ENCODE data around the gene SHMT1. TPM values are rescaled to one million over a fixed set of nuclear protein-coding genes. Genes with fewer than 3 reads are reported as not detected.
"Not testable (repeated sequence)": the region's sequence is repeated elsewhere in the genome, so short reads cannot be mapped to it uniquely, and the experiment has no call there.

The SHMT1 gene
- total RNA-seq, 1 donor from 2014 or later = 65.4 TPM

DNA sequence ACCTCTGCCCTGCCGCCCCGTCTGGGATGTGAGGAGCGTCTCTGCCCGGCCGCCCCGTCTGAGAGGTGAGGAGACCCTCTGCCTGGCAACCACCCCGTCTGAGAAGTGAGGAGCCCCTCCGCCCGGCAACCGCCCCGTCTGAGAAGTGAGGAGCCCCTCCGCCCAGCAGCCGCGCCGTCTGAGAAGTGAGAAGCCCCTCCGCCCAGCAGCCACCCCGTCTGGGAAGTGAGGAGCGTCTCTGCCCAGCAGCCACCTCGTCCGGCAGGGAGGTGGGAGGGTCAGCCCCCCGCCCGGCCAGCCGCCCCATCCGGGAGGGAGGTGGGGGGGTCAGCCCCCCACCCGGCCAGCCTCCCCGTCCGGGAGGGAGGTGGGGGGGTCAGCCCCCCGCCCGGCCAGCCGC, 65.3 kb downstream of the SHMT1 start:
- intact Hi-C loops (cut with micrococcal nuclease) = not testable (repeated sequence)

GRCh38 chr17:18291718-18292540, 71.4 kb downstream of the SHMT1 start:
- intact Hi-C loops (cut with micrococcal nuclease) = no loop called here

- intact Hi-C loops (cut with micrococcal nuclease) = no loop called here
Measured at GRCh38 chr17:18285296-18285695, 78.1 kb downstream of the SHMT1 start.

DNA sequence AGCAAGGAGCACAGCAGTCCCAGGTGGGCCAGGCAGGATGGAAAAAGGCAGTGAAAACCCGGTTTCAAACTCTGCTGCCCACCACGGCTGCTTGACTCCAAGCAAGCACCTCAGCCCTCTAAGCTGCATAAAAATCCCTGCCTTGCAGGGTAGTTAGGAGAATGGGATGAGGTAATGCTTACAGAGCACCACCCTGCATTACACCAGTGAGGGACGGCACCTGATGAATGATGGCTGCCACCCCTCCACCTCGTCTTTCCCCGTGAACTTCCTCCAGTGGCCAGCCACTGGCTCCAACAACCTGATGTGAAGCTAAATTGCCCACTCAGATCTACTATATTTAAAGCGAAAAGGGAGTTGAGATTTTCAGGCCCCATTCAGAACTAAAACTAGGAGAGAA, 81.6 kb downstream of the SHMT1 start:
- intact Hi-C loops (cut with micrococcal nuclease) = no loop called here

DNA sequence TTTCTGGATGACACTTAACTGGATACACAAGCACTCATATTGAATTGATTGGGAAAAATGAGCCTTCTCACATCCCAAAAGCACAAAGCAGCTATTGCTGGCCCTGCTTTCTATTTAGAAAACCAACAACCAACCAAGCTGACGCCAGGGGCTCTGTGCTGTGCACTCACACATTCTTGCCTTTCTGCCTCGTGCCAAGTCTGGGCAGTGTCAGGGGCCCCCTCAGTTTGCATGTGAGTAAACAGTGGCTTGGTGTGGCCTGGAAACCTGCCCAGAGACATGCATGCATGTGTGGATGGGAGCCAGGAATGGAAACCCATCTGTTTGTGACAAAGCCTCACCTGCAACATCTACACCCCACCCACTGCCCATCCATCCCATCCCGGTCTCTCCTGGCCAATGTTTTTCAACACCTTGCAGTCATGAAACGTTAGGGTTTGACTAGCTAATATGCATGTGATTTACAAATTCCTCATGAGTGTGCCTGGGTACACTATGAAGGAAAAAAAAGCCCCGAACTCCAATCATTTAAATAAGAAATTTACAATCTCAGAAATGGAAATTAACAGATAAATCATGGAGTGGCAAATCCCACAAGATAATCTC, 82.5 kb downstream of the SHMT1 start:
- intact Hi-C loops (cut with micrococcal nuclease) = no loop called here

DNA sequence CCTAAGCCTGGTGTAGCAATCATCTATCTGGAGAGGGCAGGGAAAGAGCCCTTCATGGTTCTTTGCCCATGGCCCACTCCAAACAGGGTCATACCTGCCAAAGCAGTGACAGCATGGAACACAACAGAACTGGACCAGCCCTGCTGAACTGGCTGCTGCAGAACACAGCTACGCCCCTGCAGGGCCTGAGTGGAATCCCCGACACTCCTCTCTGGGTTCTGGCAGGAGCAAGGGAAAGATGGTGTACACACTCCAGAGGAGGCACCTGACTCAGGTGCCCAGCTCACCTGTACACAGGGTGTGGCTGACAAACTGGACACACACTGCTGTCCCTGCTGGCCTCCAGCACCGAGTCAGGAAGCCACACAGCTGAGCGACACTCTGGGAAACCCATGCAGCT, 83.1 kb downstream of the SHMT1 start:
- intact Hi-C loops (cut with micrococcal nuclease) = no loop called here

DNA sequence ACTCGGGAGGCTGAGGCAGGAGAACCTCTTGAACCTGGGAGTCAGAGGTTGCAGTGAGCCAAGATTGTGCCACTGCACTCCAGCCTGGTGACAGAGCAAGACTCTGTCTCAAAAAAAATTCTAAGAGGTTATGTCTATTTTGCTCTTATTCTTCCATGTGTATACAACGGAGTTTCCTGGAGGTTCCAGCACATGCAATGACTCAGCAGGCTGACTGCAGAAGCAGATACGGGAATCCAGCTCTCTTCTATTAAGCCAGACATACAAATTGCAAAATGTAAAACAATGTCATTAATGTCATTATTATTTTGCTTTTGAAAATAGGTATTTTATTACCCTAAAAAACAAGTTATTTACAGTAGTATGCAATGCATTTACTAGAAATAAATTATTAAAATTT, 84.5 kb downstream of the SHMT1 start:
- intact Hi-C loops (cut with micrococcal nuclease) = no loop called here

Other genes with a start within 250 kb of the SHMT1 start
- 99.2 and 102 TPM in 2 replicates for gene ALKBH5, start 179.7 kb downstream of the SHMT1 start, total RNA-seq
- 21.6 and 22.4 TPM in 2 replicates for gene LLGL1, start 137.9 kb downstream of the SHMT1 start, total RNA-seq
- 272 and 274 TPM in 2 replicates for gene FLII, start 104.8 kb downstream of the SHMT1 start, total RNA-seq
- gene MIEF2, start 102.9 kb downstream of the SHMT1 start, total RNA-seq = 5.5 and 6.2 TPM in 2 replicates
- 69.4 and 80.6 TPM in 2 replicates for gene TOP3A, start 48.6 kb downstream of the SHMT1 start, total RNA-seq
- gene SMCR8, start 48.3 kb downstream of the SHMT1 start, total RNA-seq = 25.5 and 25.6 TPM in 2 replicates
- gene EVPLL, start 14.2 kb upstream of the SHMT1 start, total RNA-seq = not detected in 2 replicates
- 5.8 and 6.3 TPM in 2 replicates for gene LGALS9C, start 113.2 kb upstream of the SHMT1 start, total RNA-seq